UCSD-AML1 (cell line): Measurements from ENCODE around the gene OR1M1.

Experiments
- DNase-seq: peaks from one replicate; lab custom pipeline; 2025; ENCODE audit not compliant: unreplicated experiment; lab: John Stamatoyannopoulos, UW

Gene OR1M1

GRCh38 chr19:9075064-9075949 is 11.6 kb upstream of the OR1M1 start:
- no peak for DNase-seq

DNA sequence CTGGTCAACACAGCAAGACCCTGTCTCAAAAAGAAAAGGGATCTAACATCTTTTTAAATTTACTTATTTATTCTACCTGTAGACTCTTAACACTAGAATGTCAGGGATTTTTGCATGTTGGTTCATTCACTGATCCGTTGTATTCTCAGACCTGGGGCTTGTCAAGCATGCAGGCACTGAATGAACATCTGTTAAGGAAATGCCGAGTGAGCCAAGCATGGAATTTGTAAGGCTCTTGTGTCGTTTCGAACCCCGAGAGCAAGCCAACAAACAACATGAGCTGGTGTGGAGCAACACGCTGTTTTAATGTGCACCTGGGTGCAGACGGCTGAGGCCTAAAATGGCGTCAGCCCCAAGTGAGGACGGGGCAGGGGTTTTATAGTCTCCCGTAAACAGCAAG is 10.0 kb upstream of the OR1M1 start:
- DNase-seq = no peak

DNA sequence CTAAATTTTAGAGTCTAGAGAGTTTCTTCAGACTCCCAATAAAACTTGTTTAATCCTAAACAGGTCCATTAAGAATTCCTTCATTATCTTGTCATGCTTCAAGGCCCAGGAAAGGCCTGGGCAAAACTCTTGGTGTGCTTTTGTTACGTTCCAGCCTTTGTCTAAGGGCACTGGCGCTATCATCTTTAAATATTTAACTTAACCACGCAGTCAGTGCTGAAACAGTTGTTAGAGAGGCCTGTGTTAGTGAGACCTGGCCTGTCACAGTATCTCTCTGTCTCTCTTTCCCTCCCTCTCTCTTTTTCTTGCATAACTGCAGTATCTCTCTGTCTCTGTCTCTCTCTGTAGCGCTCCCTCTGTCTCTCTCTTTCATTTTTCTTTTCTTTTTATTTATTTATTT is 8.2 kb upstream of the OR1M1 start:
- no peak for DNase-seq

- DNase-seq = no peak
Observed at GRCh38 chr19:9107375-9107774, 20.5 kb downstream of the OR1M1 start, which contains the start of gene OR7G2. Gene OR7G2 (minus strand): TSS chr19:9107475. CDS start chr19:9103243, 4,232 bp downstream.

DNA sequence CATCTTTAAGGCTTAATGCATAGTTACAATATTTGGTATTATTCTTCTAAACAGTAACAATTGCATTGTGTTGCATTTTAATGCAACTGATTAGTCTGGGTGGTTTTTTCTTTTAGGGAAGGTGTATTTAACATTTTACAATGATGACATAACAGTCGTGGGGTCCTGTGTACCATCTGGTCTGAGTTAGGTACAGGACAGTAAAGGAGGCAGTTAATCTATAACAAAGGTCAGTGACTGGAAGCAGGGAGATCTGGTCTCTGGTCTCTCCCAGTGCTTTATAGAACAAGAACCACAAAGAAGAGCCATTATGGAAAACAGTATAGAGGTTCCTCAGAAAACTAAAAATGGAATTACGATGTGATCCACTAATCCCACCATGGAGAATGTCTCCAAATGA is 23.1 kb downstream of the OR1M1 start:
- DNase-seq = no peak

- no peak for DNase-seq
Observed at GRCh38 chr19:9115307-9115813, 28.5 kb downstream of the OR1M1 start, which contains the start of gene OR7G1. Gene OR7G1 (minus strand): TSS chr19:9115763. CDS start chr19:9115763, 0 bp downstream.

GRCh38 chr19:9116547-9116946 is 29.7 kb downstream of the OR1M1 start:
- no peak for DNase-seq

DNA sequence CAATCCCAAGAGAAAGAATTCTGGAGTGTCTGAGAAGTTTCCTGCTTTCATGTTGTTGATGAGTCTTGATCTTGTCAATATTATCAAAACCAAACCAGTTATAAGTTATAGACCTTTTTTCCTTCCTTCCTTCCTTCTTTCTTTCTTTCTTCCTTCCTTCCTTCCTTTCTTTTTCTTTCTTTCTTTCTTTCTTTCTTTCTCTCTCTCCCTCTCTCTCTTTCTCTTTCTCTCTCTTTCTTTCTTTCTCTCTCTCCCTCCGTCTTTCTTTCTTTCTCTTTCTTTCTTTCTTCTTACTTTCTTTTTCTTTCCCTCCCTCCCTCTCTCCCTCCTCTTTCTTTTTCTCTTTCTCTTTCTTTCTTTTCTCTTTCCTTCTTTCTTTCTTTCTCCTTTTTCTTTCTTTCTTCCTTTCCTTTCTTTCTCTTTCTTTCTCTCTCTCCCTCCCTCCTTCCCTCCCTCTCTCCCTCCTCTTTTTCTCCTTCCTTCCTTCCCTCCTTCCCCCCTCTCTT is 40.1 kb downstream of the OR1M1 start, which contains the start of gene OR7G3:
Gene OR7G3 (minus strand): TSS at position 51 of the 506 bp plus-strand sequence. CDS start 0 bp downstream, at position 51.
- DNase-seq = no peak

DNA sequence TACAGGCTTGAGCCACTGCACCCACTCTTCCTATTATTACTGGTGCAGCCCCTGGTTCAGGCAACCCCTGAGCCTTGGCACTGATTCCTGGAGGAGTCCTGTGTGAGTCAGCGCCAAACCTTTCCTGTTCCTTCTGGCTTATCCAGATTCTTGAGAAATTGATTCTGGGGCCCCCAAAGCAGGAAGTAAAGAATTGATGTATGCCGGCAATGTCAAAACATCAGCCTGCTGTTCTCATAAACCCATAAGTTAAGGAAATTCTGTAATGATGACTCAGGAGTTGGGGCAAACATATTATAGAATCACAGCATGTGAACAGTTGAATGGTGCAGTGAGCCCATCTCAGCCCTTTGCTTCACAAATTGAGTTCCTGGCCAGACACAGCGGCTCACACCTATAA is 41.3 kb downstream of the OR1M1 start:
- no peak for DNase-seq

DNA sequence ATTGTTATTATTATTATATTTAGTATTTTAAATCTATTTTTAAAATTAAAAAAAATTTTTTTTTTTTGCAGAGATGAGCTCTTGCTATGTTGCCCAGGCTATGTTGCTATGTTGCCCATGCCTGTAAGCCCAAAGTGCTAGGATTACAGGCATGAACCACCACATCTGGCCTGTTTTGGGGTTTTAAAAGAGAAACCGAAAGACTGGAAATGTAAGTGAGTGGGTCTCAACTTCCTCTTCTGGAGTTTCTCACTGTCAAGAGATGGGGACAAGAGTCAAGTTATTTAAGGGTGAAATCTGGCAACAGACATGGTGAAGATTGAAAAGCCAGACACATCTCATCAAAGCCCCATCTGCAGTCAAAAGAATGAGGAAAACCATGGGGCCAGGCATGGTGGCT is 44.1 kb downstream of the OR1M1 start:
- DNase-seq = no peak

- DNase-seq = no peak
Observed at GRCh38 chr19:9132422-9132821, 45.6 kb downstream of the OR1M1 start.

DNA sequence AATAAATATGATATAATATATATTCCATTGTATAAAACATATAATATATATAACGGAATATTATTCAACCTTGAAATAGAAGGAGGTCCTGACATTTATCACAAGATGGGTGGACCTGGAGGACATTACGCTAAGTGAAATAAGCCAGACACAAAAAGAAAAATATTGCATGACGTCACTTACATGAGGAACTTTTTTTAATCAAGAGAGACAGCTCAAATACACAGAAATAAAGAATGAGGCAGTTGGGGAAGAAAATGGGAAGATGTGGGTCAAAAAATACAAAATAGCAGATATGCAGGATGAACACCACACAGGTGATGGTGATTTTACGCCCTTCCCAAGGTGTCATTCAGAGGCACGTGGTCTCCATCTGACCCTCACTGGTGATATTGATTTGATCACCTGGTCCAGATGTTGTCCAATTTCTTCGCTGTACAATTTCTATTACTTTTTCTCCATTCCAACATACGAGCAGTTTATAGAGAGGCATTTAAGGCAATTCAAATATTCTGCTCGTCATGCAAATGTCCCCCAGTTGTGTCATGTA is 52.8 kb downstream of the OR1M1 start:
- no peak for DNase-seq

DNA sequence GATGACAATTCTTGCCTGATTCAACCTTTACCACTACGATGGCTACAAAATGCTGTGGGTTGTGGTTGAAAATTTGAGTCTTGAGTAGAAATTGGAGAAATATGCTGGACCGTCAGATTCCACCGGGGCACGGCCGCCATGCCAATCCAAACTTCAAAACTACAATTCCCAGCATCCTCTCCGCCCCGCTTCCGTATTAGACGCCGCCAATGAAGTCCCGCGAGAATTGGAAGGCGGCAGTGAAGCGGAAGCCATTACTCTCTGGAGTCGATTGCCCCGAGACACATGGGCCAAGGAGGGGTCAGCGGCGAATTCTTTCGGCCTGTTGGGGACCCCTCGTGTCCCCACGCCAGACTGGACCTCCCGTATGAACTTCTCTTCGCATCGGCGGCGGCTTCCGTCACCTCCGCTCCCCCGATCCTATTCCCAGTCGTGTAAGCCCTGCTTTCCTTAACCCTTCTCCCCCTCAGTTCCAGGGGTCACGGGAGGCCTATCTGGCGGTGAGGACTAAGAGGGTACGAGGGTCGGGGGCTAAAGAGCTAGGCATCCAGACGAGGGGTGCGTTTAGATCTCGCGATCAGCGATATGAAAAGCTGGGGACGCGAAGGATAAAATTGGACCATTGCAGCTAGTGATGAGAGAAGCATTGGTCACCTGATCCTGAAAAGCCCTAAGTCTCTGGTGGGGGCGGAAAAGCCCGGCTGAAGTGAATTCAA is 53.5 kb downstream of the OR1M1 start, which contains the start of gene ZNF317:
Gene ZNF317 (plus strand): TSS at position 239 of the 716 bp plus-strand sequence. CDS start 15,620 bp downstream, outside the sequence.
- DNase-seq = peak; percentile 85

- no peak for DNase-seq
Observed at GRCh38 chr19:9144920-9145319, 58.1 kb downstream of the OR1M1 start.
